A549 (cell line): ENCODE data around the gene NOS1. TPM values are rescaled to one million over a fixed set of nuclear protein-coding genes. Genes with fewer than 3 reads are reported as not detected.

Experiments used
- ATAC-seq, 2 experiments: fragments of 200-7000 bp in 1 of 2; fragments of >200 bp in 1 of 2; cut with Nextera tagmentation in 1 of 2; cut with Tn5 transposase in 1 of 2; 3 replicates each; pipeline versions ENCODE4 v1.8.0 to v1.9.1; 2018 to 2020; ENCODE audit warnings: mild to moderate bottlenecking in 1 of 2, moderate library complexity in 1 of 2
- CTCF ChIA-PET: fragments of 300-600 bp; sonication (Branson Sonifier 250); formaldehyde crosslinking; extraction: SDS; loops from one replicate; lab custom pipeline; 2021; ENCODE audit warnings: antibody characterized with exemption, inconsistent platforms; lab: Yijun Ruan, JAX
- POLR2A ChIA-PET: fragments of 350-600 bp; formaldehyde crosslinking; extraction: SDS; loops from one replicate; lab custom pipeline; 2021; ENCODE audit warnings: antibody characterized with exemption, inconsistent platforms; lab: Yijun Ruan, JAX
- DNase-seq, 2 experiments: peaks; one replicate each; pipeline versions ENCODE4 v3.0.0 to v3.0.0-alpha.2; 2011 to 2016; ENCODE audit warnings: low read depth in 1 of 2, low spot score in 1 of 2
- FAIRE-seq: peaks from 2 replicates; lab custom pipeline; 2011; peaks lifted over from hg19 to GRCh38; lab: Jason Lieb, UNC
- H3K27ac ChIP-seq, 2 experiments: fragments of >200 bp; sonication (Bioruptor Twin); formaldehyde crosslinking; 3 replicates each; pipeline ENCODE4 v1.5.1; 2016 to 2017
- H3K4me1 ChIP-seq: fragments of >200 bp; sonication (Bioruptor Twin); formaldehyde crosslinking; 3 replicates; pipeline ENCODE4 v1.6.1; 2016
- H3K4me2 ChIP-seq: fragments of >200 bp; sonication (Bioruptor Twin); formaldehyde crosslinking; 3 replicates; pipeline ENCODE4 v1.6.1; 2016
- H3K4me3 ChIP-seq: fragments of >200 bp; sonication (Bioruptor Twin); formaldehyde crosslinking; 3 replicates; pipeline ENCODE4 v1.5.1; 2016
- H3K9me3 ChIP-seq: fragments of >200 bp; sonication (Bioruptor Twin); formaldehyde crosslinking; 3 replicates; pipeline ENCODE4 v1.6.1; 2016
- BHLHE40 ChIP-seq: IDR thresholded peaks from 2 replicates; pipeline ENCODE4 v1.6.1; 2012; ENCODE audit warnings: low read depth, low read length, inconsistent platforms
- CBX8 ChIP-seq: fragments of 200-600 bp; sonication (generic); IDR thresholded peaks from 2 replicates; pipeline ENCODE4 v1.6.1; 2016
- CHD2 ChIP-seq: fragments of 150-350 bp; IDR thresholded peaks from 2 replicates; pipeline ENCODE4 v1.6.1; 2014; ENCODE audit warnings: low read length; ENCODE audit not compliant: partially characterized antibody
- EHMT2 ChIP-seq: fragments of 200-600 bp; sonication (generic); IDR thresholded peaks from 2 replicates; pipeline ENCODE4 v1.6.1; 2016; ENCODE audit warnings: antibody characterized with exemption, low read depth, mild to moderate bottlenecking, moderate library complexity
- ESRRA ChIP-seq: fragments of 150-350 bp; IDR thresholded peaks from 2 replicates; pipeline ENCODE4 v1.6.1; 2014; ENCODE audit warnings: mild to moderate bottlenecking, low read length, borderline replicate concordance
- FOSL2 ChIP-seq, 2 experiments: fragments of 450-650 bp in 1 of 2; fragments of >200 bp in 1 of 2; sonication (Bioruptor Twin) in 1 of 2; formaldehyde crosslinking; IDR thresholded peaks; 2 replicates each; pipeline versions ENCODE4 v1.5.0 to v1.6.1; 2016 to 2020; ENCODE audit warnings: mild to moderate bottlenecking in 1 of 2, moderate library complexity in 1 of 2
- HDAC2 ChIP-seq: fragments of 200-600 bp; sonication (generic); IDR thresholded peaks from 2 replicates; pipeline ENCODE4 v1.6.1; 2016
- HOXA7 ChIP-seq: fragments of 250-450 bp; sonication (Bioruptor Pico); IDR thresholded peaks from 2 replicates; pipeline ENCODE4 v1.5.0; 2020; ENCODE audit warnings: mild to moderate bottlenecking, moderate library complexity
- HOXB5 ChIP-seq: fragments of 250-450 bp; sonication (Bioruptor Pico); IDR thresholded peaks from 2 replicates; pipeline ENCODE4 v1.5.0; 2020; ENCODE audit warnings: mild to moderate bottlenecking, moderate library complexity
- MAFK ChIP-seq: fragments of 450-650 bp; IDR thresholded peaks from 2 replicates; pipeline ENCODE4 v1.6.1; 2014; ENCODE audit not compliant: partially characterized antibody
- NFE2L2 ChIP-seq: fragments of 150-350 bp; conservative IDR thresholded peaks from 2 replicates; pipeline ENCODE4 v1.6.1; 2014; ENCODE audit warnings: low read length
- POLR2A ChIP-seq: IDR thresholded peaks from 2 replicates; pipeline ENCODE4 v1.6.1; 2012; ENCODE audit warnings: mild to moderate bottlenecking, low read length
- RAD21 ChIP-seq, 2 experiments: fragments of >200 bp in 1 of 2; sonication (Bioruptor Twin) in 1 of 2; formaldehyde crosslinking in 1 of 2; IDR thresholded peaks in 1 of 2; conservative IDR thresholded peaks in 1 of 2; 2 replicates in 1 of 2; 3 replicates in 1 of 2; pipeline ENCODE4 v1.6.1; 2012 to 2018; ENCODE audit warnings: inconsistent platforms in 1 of 2
- RFX5 ChIP-seq: fragments of 450-650 bp; IDR thresholded peaks from 2 replicates; pipeline ENCODE4 v1.7.1; 2014; ENCODE audit warnings: antibody characterized with exemption, mild to moderate bottlenecking, moderate library complexity
- RNF2 ChIP-seq: fragments of 200-600 bp; sonication (generic); IDR thresholded peaks from 2 replicates; pipeline ENCODE4 v1.6.1; 2016; ENCODE audit warnings: low read depth, mild to moderate bottlenecking, antibody characterized with exemption, moderate library complexity, borderline replicate concordance
- SMC3 ChIP-seq: fragments of >200 bp; sonication (Bioruptor Twin); formaldehyde crosslinking; IDR thresholded peaks from 3 replicates; pipeline ENCODE4 v1.6.1; 2018; ENCODE audit warnings: inconsistent platforms
- SREBF2 ChIP-seq: fragments of 450-650 bp; IDR thresholded peaks from 2 replicates; pipeline ENCODE4 v1.6.1; 2014; ENCODE audit warnings: mild to moderate bottlenecking, moderate library complexity
- WGBS: methylation state at CpG from one replicate; pipeline ENCODE4 v1.1.6; 2017; ENCODE audit errors: missing lambda C conversion rate; 5-methylcytosine and 5-hydroxymethylcytosine counted together
- polyA plus RNA-seq, 4 experiments: library from polyadenylated mRNA; depleted of rRNA in 3 of 4; stranded (reverse); fragments of >200 nt; fragmentation: RNase III in 1 of 4; extraction: RNeasy Plus Mini Kit Qiagen cat#74134 plus additional on column Dnase treatment in 1 of 4; gene quantifications; 2 replicates in 3 of 4; 3 replicates in 1 of 4; pipeline ENCODE4 v1.2.3, GENCODE V29; 2011 to 2017
- TF ChIP-seq, protein P1 (sequence below): IDR thresholded peaks from 2 replicates; pipeline ENCODE4 v1.6.1; 2012; ENCODE audit warnings: low read depth, borderline replicate concordance
- TF ChIP-seq, protein P2 (sequence below): fragments of 200-600 bp; sonication (generic); IDR thresholded peaks from 2 replicates; pipeline ENCODE4 v1.6.1; 2016; ENCODE audit warnings: antibody characterized with exemption, mild to moderate bottlenecking, moderate library complexity
- TF ChIP-seq, protein P3 (sequence below): fragments of >200 bp; sonication (Bioruptor Twin); formaldehyde crosslinking; IDR thresholded peaks from 2 replicates; pipeline ENCODE4 v1.6.1; 2016
- TF ChIP-seq, protein P4 (sequence below): fragments of 250-450 bp; sonication (Bioruptor Pico); IDR thresholded peaks from 2 replicates; pipeline ENCODE4 v1.5.0; 2021; ENCODE audit warnings: mild to moderate bottlenecking, moderate library complexity, borderline replicate concordance
- TF ChIP-seq, protein P5 (sequence below): fragments of >200 bp; sonication (Bioruptor Twin); formaldehyde crosslinking; IDR thresholded peaks from 3 replicates; pipeline ENCODE4 v1.6.1; 2016

The NOS1 gene
- polyA plus RNA-seq, 2 of the 4 experiments (the other 2 are of a cell fraction): 0.10 to 0.39 TPM

DNA sequence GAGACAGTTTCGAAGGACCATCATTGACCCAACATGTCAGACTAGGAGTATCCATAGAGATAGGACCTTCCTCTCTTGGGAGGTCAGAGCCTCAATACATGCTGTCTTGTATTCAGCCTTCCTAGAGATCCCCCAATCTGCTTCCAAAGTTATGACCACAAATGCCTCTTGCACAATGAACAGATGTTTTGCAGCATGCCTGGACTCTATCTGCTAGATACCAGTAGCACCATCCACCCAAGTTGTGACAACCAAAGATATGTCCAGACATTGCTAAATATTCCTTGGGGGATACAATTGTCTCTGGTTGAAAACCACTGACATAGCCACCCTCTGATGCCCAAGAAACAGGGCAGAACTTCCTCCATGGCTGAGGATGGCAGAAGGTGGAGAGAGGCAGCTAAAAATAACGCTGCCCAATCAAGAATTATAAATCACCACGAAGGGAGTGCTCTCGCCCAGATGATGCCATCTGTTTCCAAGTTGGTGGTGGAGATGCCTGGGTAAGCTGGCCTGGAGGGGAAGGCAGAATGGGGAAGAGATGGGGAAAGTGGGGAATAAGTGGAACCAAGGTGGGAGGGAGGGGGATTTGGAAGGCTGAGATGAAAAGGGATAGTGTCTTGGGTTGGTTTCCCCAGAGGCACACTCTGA lies 42.9 kb upstream of the NOS1 start:
- 22% methylated on average over 4 of the region's 4 CpGs for WGBS
- Histone ChIP-seq H3K4me1 (peaks cover 7% of the 10 kb centered on the region; the same call in 1 of the 3 replicates), H3K4me2 (no peak overlapping the region), H3K9me3 (peaks cover 5% of the 10 kb centered on the region; the same call in 2 of the 3 replicates), H3K4me3 (no peak overlapping the region), H3K27ac (no peak overlapping the region)
- ATAC-seq: no peak
- no peak for FAIRE-seq
- no peak for DNase-seq
- TF ChIP-seq POLR2A: no peak
- TF ChIP-seq NFE2L2: no peak
- TF ChIP-seq HOXA7 (CRISPR knock-in tag): no peak
- TF ChIP-seq CBX8: no peak
- TF ChIP-seq FOSL2 (IDR thresholded peaks at IDR 0.05): no peak
- no peak for TF ChIP-seq FOSL2 (CRISPR knock-in tag; IDR thresholded peaks at IDR 0.05)
- no peak for TF ChIP-seq CHD2
- no peak for TF ChIP-seq RFX5
- TF ChIP-seq, protein P1, sequence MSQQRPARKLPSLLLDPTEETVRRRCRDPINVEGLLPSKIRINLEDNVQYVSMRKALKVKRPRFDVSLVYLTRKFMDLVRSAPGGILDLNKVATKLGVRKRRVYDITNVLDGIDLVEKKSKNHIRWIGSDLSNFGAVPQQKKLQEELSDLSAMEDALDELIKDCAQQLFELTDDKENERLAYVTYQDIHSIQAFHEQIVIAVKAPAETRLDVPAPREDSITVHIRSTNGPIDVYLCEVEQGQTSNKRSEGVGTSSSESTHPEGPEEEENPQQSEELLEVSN: no peak
- TF ChIP-seq BHLHE40: no peak
- TF ChIP-seq EHMT2: no peak
- TF ChIP-seq ESRRA: no peak
- TF ChIP-seq, protein P2, sequence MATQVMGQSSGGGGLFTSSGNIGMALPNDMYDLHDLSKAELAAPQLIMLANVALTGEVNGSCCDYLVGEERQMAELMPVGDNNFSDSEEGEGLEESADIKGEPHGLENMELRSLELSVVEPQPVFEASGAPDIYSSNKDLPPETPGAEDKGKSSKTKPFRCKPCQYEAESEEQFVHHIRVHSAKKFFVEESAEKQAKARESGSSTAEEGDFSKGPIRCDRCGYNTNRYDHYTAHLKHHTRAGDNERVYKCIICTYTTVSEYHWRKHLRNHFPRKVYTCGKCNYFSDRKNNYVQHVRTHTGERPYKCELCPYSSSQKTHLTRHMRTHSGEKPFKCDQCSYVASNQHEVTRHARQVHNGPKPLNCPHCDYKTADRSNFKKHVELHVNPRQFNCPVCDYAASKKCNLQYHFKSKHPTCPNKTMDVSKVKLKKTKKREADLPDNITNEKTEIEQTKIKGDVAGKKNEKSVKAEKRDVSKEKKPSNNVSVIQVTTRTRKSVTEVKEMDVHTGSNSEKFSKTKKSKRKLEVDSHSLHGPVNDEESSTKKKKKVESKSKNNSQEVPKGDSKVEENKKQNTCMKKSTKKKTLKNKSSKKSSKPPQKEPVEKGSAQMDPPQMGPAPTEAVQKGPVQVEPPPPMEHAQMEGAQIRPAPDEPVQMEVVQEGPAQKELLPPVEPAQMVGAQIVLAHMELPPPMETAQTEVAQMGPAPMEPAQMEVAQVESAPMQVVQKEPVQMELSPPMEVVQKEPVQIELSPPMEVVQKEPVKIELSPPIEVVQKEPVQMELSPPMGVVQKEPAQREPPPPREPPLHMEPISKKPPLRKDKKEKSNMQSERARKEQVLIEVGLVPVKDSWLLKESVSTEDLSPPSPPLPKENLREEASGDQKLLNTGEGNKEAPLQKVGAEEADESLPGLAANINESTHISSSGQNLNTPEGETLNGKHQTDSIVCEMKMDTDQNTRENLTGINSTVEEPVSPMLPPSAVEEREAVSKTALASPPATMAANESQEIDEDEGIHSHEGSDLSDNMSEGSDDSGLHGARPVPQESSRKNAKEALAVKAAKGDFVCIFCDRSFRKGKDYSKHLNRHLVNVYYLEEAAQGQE: no peak
- ChIA-PET POLR2A (no interaction called here), CTCF (no interaction called here)

DNA sequence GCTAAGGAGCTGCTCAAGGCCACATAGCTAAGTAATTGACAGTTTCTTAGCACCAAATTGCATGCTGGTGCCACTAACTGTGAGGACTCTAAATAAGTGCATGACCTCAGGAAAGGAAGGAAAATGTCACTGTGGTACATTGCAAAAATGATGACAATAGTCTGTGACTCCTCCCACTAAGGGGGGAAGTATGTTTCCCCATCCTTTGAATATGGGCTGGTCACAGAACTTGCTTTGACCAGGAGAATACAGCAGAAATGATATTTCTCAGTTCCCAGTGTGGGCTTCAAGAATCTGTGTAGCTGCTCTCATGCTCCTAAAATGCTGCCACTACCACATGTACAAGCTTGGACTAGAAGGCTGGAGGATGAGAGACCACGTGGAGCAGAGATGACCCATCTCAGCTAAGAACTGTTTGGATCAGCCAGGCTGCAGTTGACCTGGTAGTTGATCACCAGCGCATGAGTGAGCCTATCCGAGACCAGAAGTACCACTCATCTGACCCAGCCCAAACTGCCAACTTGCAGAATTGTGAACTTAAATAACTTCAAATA lies 42.2 kb upstream of the NOS1 start:
- peaks cover 5% of the 10 kb centered on the region; the same call in 2 of the 3 replicates for H3K9me3 ChIP-seq
- ChIA-PET CTCF (no interaction called here), POLR2A (no interaction called here)
- H3K4me3 ChIP-seq: no peak overlapping the region
- ATAC-seq (no peak), DNase-seq (no peak), FAIRE-seq (no peak)
- no peak overlapping the region for H3K4me2 ChIP-seq
- WGBS: 57% methylated on average over 2 of the region's 3 CpGs
- peaks cover 7% of the 10 kb centered on the region; the same call in 1 of the 3 replicates for H3K4me1 ChIP-seq
- TF ChIP-seq, protein P3, sequence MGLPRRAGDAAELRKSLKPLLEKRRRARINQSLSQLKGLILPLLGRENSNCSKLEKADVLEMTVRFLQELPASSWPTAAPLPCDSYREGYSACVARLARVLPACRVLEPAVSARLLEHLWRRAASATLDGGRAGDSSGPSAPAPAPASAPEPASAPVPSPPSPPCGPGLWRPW: no peak
- TF ChIP-seq SREBF2: no peak
- TF ChIP-seq, protein P4, sequence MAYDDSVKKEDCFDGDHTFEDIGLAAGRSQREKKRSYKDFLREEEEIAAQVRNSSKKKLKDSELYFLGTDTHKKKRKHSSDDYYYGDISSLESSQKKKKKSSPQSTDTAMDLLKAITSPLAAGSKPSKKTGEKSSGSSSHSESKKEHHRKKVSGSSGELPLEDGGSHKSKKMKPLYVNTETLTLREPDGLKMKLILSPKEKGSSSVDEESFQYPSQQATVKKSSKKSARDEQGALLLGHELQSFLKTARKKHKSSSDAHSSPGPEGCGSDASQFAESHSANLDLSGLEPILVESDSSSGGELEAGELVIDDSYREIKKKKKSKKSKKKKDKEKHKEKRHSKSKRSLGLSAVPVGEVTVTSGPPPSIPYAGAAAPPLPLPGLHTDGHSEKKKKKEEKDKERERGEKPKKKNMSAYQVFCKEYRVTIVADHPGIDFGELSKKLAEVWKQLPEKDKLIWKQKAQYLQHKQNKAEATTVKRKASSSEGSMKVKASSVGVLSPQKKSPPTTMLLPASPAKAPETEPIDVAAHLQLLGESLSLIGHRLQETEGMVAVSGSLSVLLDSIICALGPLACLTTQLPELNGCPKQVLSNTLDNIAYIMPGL (CRISPR knock-in tag): no peak
- TF ChIP-seq, protein P5, sequence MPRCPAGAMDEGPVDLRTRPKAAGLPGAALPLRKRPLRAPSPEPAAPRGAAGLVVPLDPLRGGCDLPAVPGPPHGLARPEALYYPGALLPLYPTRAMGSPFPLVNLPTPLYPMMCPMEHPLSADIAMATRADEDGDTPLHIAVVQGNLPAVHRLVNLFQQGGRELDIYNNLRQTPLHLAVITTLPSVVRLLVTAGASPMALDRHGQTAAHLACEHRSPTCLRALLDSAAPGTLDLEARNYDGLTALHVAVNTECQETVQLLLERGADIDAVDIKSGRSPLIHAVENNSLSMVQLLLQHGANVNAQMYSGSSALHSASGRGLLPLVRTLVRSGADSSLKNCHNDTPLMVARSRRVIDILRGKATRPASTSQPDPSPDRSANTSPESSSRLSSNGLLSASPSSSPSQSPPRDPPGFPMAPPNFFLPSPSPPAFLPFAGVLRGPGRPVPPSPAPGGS: no peak
- TF ChIP-seq RAD21 (conservative IDR thresholded peaks at IDR 0.05 in 1 of 2, IDR thresholded peaks at IDR 0.05 in 1 of 2): no peak
- TF ChIP-seq SMC3: no peak
- no peak for TF ChIP-seq RNF2
- TF ChIP-seq MAFK: no peak
- TF ChIP-seq HOXB5 (CRISPR knock-in tag): no peak
- no peak for TF ChIP-seq HDAC2
- TF ChIP-seq POLR2A: no peak
- TF ChIP-seq, protein P2: no peak
- no peak overlapping the region for H3K27ac ChIP-seq
